Endothelial cell of umbilical vein (primary cell): Measurements from ENCODE around the gene TMEM176A. TPM values are rescaled to one million over a fixed set of nuclear protein-coding genes. Genes with fewer than 3 reads are reported as not detected.

ENCODE experiments used
- BruUV-seq: library from RNA; stranded (reverse); fragments of 400-500 nt; replicated peaks from 2 replicates; lab custom pipeline; 2021; lab: Mats Ljungman, UMichigan
- CTCF ChIA-PET: fragments of 300-600, 350-600 bp; sonication (Branson Sonifier 250); formaldehyde crosslinking; loops from one replicate; lab custom pipeline; 2021; ENCODE audit warnings: antibody characterized with exemption, inconsistent platforms; lab: Charles Lee
- POLR2A ChIA-PET: fragments of 300-600, 350-600 bp; sonication (Branson Sonifier 250); formaldehyde crosslinking; loops from one replicate; lab custom pipeline; 2021; ENCODE audit warnings: antibody characterized with exemption, inconsistent platforms; lab: Charles Lee
- DNase-seq: peaks from one replicate; pipeline ENCODE4 v3.0.0-alpha.2; 2011; ENCODE audit warnings: low read depth, low spot score
- FAIRE-seq: peaks from 2 replicates; lab custom pipeline; 2011; peaks lifted over from hg19 to GRCh38; lab: Jason Lieb, UNC
- H2AFZ ChIP-seq: 2 replicates; pipeline ENCODE4 v1.6.0; 2012; ENCODE audit warnings: low read depth, low read length, control low read depth, inconsistent platforms
- H3K27ac ChIP-seq: 2 replicates; pipeline ENCODE4 v1.5.1; 2011; ENCODE audit warnings: low read depth, mild to moderate bottlenecking, control low read depth, low read length, moderate library complexity; ENCODE audit not compliant: insufficient read depth
- H3K27me3 ChIP-seq, 2 experiments: 2 replicates each; pipeline versions ENCODE4 v1.6.0 to v1.6.1; 2011; ENCODE audit warnings: low read length in 2 of 2, mixed read lengths in 1 of 2; ENCODE audit not compliant: control insufficient read depth in 2 of 2, insufficient read depth in 2 of 2
- H3K36me3 ChIP-seq, 2 experiments: 2 replicates in 1 of 2; 3 replicates in 1 of 2; pipeline ENCODE4 v1.5.1; 2011; ENCODE audit warnings: low read length in 2 of 2, mild to moderate bottlenecking in 1 of 2, moderate library complexity in 1 of 2; ENCODE audit not compliant: control insufficient read depth in 2 of 2, insufficient read depth in 2 of 2; ENCODE audit errors: extremely low read depth in 1 of 2
- H3K4me1 ChIP-seq: 3 replicates; pipeline ENCODE4 v1.5.1; 2011; ENCODE audit warnings: mild to moderate bottlenecking, low read length; ENCODE audit not compliant: control insufficient read depth, insufficient read depth; ENCODE audit errors: extremely low read depth
- H3K4me2 ChIP-seq: 2 replicates; pipeline ENCODE4 v1.6.1; 2011; ENCODE audit warnings: low read length, control low read depth, mixed read lengths; ENCODE audit not compliant: insufficient read depth
- H3K4me3 ChIP-seq, 3 experiments: fragments of 200-600 bp in 1 of 3; sonication (generic), shearing (Covaris generic) in 1 of 3; replicated peaks in 1 of 3; 2 replicates each; pipeline ENCODE4 v1.5.1; 2011 to 2016; ENCODE audit warnings: control low read depth in 3 of 3, low read length in 3 of 3, mild to moderate bottlenecking in 2 of 3, inconsistent platforms in 1 of 3, low read depth in 1 of 3, moderate library complexity in 1 of 3; ENCODE audit not compliant: insufficient read depth in 1 of 3
- H3K79me2 ChIP-seq: 2 replicates; pipeline ENCODE4 v1.6.0; 2012; ENCODE audit warnings: low read length, inconsistent platforms; ENCODE audit not compliant: control insufficient read depth, insufficient read depth
- H3K9ac ChIP-seq: replicated peaks from 2 replicates; pipeline ENCODE3; 2011; ENCODE audit warnings: low read length, control low read depth; ENCODE audit not compliant: insufficient read depth; ENCODE audit errors: extremely low read depth
- H3K9me1 ChIP-seq: replicated peaks from 3 replicates; pipeline ENCODE4 v1.6.0; 2011; ENCODE audit warnings: mild to moderate bottlenecking, low read length; ENCODE audit not compliant: control insufficient read depth, insufficient read depth; ENCODE audit errors: extremely low read depth
- H3K9me3 ChIP-seq: replicated peaks from 2 replicates; pipeline ENCODE4 v1.5.1; 2012; ENCODE audit warnings: low read length, inconsistent platforms; ENCODE audit not compliant: control insufficient read depth, insufficient read depth
- H4K20me1 ChIP-seq: replicated peaks from 2 replicates; pipeline ENCODE3; 2011; ENCODE audit warnings: mild to moderate bottlenecking, low read length; ENCODE audit not compliant: control insufficient read depth, insufficient read depth; ENCODE audit errors: extremely low read depth
- EZH2 ChIP-seq: IDR thresholded peaks from 2 replicates; pipeline ENCODE4 v1.6.1; 2012; ENCODE audit warnings: borderline replicate concordance, low read depth, mild to moderate bottlenecking, moderate library complexity, low read length, inconsistent platforms; ENCODE audit not compliant: severe bottlenecking
- FOS ChIP-seq: IDR thresholded peaks from 2 replicates; pipeline ENCODE4 v1.6.1; 2011; ENCODE audit warnings: mild to moderate bottlenecking, low read length, moderate library complexity, borderline replicate concordance; ENCODE audit not compliant: insufficient read depth
- GATA2 ChIP-seq: IDR thresholded peaks from 2 replicates; pipeline ENCODE4 v1.7.0; 2011; ENCODE audit warnings: low read depth, mild to moderate bottlenecking, moderate library complexity, mixed read lengths, low read length; ENCODE audit not compliant: insufficient read length, insufficient read depth
- JUN ChIP-seq: IDR thresholded peaks from 2 replicates; pipeline ENCODE4 v1.6.1; 2011; ENCODE audit warnings: borderline replicate concordance, low read depth; ENCODE audit not compliant: insufficient read length, insufficient read depth
- MYC ChIP-seq: IDR thresholded peaks from one replicate; pipeline ENCODE4 v1.6.1; 2011; ENCODE audit warnings: mild to moderate bottlenecking, low read depth, low read length
- POLR2A ChIP-seq: IDR thresholded peaks from 2 replicates; pipeline ENCODE4 v1.6.1; 2012; ENCODE audit warnings: low read depth, mild to moderate bottlenecking, control low read depth, low read length
- POLR2AphosphoS5 ChIP-seq: IDR thresholded peaks from 2 replicates; pipeline ENCODE4 v1.6.1; 2012; ENCODE audit warnings: low read depth, mild to moderate bottlenecking, control low read depth, low read length, moderate library complexity; ENCODE audit not compliant: insufficient read depth
- dilution Hi-C: fragments of 300-500 bp; cut with MboI; formaldehyde crosslinking; loops from one replicate; pipeline ENCODE4 v1.15.0; 2019; ENCODE audit warnings: low sequenced_read_pairs; ENCODE audit not compliant: extremely low pct_ligation_motif_present
- intact Hi-C: fragments of 100-400 bp; cut with micrococcal nuclease; formaldehyde crosslinking; loops from one replicate; pipeline ENCODE4 v1.10.0; 2022
- polyA plus RNA-seq, 4 experiments: library from polyadenylated mRNA; depleted of rRNA in 3 of 4; stranded (reverse) in 3 of 4; unstranded in 1 of 4; fragments of >200 nt; gene quantifications; 2 replicates each; pipeline versions ENCODE4 v1.2.1 to v1.2.3, GENCODE V29; 2011 to 2012; ENCODE audit warnings: missing spikeins in 1 of 4
- total RNA-seq: library from RNA; stranded (reverse); gene quantifications from 2 replicates; pipeline ENCODE4 v1.2.3, GENCODE V29; 2021
- TF ChIP-seq, protein P1 (sequence below): IDR thresholded peaks from 2 replicates; pipeline ENCODE4 v1.6.1; 2011; ENCODE audit not compliant: insufficient read depth, insufficient read length
- TF ChIP-seq, protein P2 (sequence below), 2 donors: IDR thresholded peaks; 1 replicate in 1 of 2; 2 replicates in 1 of 2; pipeline ENCODE4 v1.5.1; 2011; ENCODE audit warnings: low read length in 2 of 2, mild to moderate bottlenecking in 2 of 2, moderate library complexity in 2 of 2, control low read depth in 1 of 2, inconsistent platforms in 1 of 2, low read depth in 1 of 2; ENCODE audit not compliant: insufficient read depth in 1 of 2; ENCODE audit errors: extremely low read depth in 1 of 2

Gene TMEM176A
- total and polyA plus RNA-seq, 2 donors (not counting 3 experiments of a cell fraction or from before 2014, with no cell fraction given): not detected

DNA sequence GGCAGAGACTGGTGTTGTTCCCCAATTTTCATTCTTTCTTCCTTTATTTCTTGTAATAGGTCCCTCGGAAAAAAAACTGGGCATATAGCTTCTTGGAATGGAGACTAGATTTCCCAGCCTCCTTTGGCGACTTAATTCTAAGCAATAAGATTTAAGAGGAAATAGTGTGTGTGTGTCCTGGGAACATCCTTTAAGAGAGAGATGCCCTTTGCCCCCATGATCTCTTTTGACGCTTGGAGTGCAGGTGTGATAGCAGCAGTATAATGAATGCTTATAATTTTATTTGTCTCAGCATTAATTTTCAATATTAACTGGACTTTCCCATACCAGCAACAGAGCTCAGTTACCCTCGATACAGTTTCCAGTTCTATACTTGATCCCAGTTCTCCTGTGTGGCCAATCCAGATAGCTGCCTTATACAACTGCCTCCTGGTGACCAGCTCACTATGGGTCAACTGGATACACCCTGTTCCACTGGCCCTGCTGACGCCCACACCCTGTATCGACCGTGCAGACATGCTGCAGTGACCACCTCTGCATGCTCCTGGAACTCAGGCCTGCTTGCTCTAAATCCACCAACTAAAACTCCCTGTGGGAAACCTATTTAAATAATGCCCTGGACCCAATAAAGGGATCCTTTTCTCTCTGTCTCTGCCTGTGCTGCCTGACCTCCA, 13.9 kb downstream of the TMEM176A start:
- intact Hi-C loops (no loop called here), dilution Hi-C loops (no loop called here)
- TF ChIP-seq POLR2AphosphoS5 (no peak), FOS (no peak), MYC (no peak), EZH2 (no peak)
- TF ChIP-seq, protein P1, sequence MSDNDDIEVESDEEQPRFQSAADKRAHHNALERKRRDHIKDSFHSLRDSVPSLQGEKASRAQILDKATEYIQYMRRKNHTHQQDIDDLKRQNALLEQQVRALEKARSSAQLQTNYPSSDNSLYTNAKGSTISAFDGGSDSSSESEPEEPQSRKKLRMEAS: no peak
- H3K9ac ChIP-seq: no peak overlapping the region
- ChIA-PET CTCF (no interaction called here), POLR2A (no interaction called here)
- no TSS peak for BruUV-seq
- no peak overlapping the region for H3K4me2 ChIP-seq
- H3K9me3 ChIP-seq: no peaks in the 10 kb centered on the region
- no peak overlapping the region for H3K27ac ChIP-seq
- peaks cover 3 to 6% of the 10 kb centered on the region in 2 experiments for H3K27me3 ChIP-seq
- H2AFZ ChIP-seq: no peak overlapping the region
- no peak for DNase-seq
- H3K4me1 ChIP-seq: no peaks in the 10 kb centered on the region
- no peaks in the 10 kb centered on the region for H4K20me1 ChIP-seq
- FAIRE-seq: no peak
- no peaks in the 10 kb centered on the region for H3K9me1 ChIP-seq
- no peaks in the 10 kb centered on the region for H3K36me3 ChIP-seq
- no peaks in the 10 kb centered on the region for H3K79me2 ChIP-seq
- no peak overlapping the region for H3K4me3 ChIP-seq

DNA sequence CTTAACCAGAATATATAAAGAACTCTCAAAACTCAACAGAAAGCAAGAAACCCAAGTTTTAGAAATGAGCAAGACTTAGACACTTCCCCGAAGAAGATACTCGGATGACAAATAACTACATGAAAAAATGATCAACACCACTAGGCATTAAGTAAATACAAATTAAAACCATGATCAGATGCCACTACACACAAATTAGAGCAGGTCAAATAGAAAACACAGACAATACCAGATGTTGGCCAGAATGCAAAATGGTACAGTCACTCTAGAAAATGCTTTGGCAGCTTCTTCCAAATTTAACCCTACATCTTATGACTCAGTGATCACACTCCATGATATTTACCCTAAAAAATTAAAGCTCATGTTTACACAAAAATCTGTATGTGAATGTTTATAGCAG, 18.4 kb downstream of the TMEM176A start:
- ChIA-PET CTCF (interaction anchor here (1.4 kb wide), 1 partner anchor 40 kb away, joined by 4 read pairs; no protein-coding TSS in a partner anchor), POLR2A (no interaction called here)
- dilution Hi-C loops: no loop called here
- TF ChIP-seq POLR2AphosphoS5 (no peak), FOS (no peak), JUN (no peak), GATA2 (no peak), EZH2 (no peak), POLR2A (no peak), MYC (no peak)
- TF ChIP-seq, protein P2, sequence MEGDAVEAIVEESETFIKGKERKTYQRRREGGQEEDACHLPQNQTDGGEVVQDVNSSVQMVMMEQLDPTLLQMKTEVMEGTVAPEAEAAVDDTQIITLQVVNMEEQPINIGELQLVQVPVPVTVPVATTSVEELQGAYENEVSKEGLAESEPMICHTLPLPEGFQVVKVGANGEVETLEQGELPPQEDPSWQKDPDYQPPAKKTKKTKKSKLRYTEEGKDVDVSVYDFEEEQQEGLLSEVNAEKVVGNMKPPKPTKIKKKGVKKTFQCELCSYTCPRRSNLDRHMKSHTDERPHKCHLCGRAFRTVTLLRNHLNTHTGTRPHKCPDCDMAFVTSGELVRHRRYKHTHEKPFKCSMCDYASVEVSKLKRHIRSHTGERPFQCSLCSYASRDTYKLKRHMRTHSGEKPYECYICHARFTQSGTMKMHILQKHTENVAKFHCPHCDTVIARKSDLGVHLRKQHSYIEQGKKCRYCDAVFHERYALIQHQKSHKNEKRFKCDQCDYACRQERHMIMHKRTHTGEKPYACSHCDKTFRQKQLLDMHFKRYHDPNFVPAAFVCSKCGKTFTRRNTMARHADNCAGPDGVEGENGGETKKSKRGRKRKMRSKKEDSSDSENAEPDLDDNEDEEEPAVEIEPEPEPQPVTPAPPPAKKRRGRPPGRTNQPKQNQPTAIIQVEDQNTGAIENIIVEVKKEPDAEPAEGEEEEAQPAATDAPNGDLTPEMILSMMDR (IDR thresholded peaks at IDR 0.05; ENCODE audit: extremely low read depth in 1 of 2, insufficient read depth in 1 of 2, low read depth in 1 of 2, low read length in 2 of 2): no peak
- TF ChIP-seq, protein P1: no peak
- Histone ChIP-seq H3K36me3 (no peaks in the 10 kb centered on the region), H2AFZ (no peak overlapping the region), H3K9me1 (no peaks in the 10 kb centered on the region), H4K20me1 (no peaks in the 10 kb centered on the region), H3K4me2 (no peak overlapping the region), H3K9me3 (no peaks in the 10 kb centered on the region), H3K4me3 (no peak overlapping the region), H3K9ac (no peak overlapping the region), H3K79me2 (no peaks in the 10 kb centered on the region), H3K27me3 (peaks cover 6 to 7% of the 10 kb centered on the region in 2 experiments), H3K27ac (no peak overlapping the region), H3K4me1 (no peaks in the 10 kb centered on the region)
- DNase-seq (no peak), FAIRE-seq (no peak)
- intact Hi-C loops: no loop called here
- no TSS peak for BruUV-seq
